ENCODE measurements around the gene ANAPC15.

DNA sequence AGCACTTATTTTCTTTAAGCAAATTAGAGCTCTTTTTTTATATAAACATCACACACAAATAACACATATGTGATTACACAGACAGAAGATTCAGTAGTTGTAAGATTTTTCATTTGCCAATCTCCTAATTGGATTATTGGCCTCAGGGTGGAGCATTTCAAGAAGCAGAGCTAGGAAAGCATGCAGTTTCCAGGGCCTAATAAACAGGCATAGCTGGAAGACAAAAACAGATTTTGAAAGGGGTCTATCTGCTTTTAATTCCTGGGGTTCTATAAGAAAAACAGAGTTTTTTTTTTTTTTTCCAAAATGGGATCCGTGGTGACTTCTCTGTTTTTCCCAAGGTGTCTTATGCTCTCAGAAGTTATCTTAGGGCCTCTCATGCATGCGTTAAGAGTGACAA is 15.4 kb upstream of the ANAPC15 start:
- TF ChIP-seq, protein P1, sequence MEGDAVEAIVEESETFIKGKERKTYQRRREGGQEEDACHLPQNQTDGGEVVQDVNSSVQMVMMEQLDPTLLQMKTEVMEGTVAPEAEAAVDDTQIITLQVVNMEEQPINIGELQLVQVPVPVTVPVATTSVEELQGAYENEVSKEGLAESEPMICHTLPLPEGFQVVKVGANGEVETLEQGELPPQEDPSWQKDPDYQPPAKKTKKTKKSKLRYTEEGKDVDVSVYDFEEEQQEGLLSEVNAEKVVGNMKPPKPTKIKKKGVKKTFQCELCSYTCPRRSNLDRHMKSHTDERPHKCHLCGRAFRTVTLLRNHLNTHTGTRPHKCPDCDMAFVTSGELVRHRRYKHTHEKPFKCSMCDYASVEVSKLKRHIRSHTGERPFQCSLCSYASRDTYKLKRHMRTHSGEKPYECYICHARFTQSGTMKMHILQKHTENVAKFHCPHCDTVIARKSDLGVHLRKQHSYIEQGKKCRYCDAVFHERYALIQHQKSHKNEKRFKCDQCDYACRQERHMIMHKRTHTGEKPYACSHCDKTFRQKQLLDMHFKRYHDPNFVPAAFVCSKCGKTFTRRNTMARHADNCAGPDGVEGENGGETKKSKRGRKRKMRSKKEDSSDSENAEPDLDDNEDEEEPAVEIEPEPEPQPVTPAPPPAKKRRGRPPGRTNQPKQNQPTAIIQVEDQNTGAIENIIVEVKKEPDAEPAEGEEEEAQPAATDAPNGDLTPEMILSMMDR (IDR thresholded peaks at IDR 0.05; ENCODE audit: low read length): no peak
- no peak for TF ChIP-seq EZH2 (optimal IDR thresholded peaks at IDR 0.05; ENCODE audit: low read depth, low read length)
